ENCODE results near the gene KIAA1217.

GRCh38 chr10:24553051-24553612, 344.2 kb downstream of the KIAA1217 start:
- TF ChIP-seq CTCF (conservative IDR thresholded peaks at IDR 0.05; ENCODE audit: low read length) (no peak), EZH2phosphoT487 (IDR thresholded peaks at IDR 0.05; ENCODE audit: borderline replicate concordance) (no peak)
